SK-N-SH treated with all-trans-retinoic acid at 6 μM for 48 hours (cell line): ENCODE data around the gene PDLIM3.

Experiments
- ATAC-seq: fragments of 200-7000 bp; cut with Tn5 transposase; 3 replicates; pipeline ENCODE4 v1.9.1; 2020; ENCODE audit warnings: mild to moderate bottlenecking, moderate library complexity
- ARNTL ChIP-seq: fragments of 450-650 bp; formaldehyde crosslinking; IDR thresholded peaks from 2 replicates; pipeline ENCODE4 v1.5.0; 2020; ENCODE audit warnings: low read depth, mild to moderate bottlenecking, moderate library complexity, borderline replicate concordance
- BACH2 ChIP-seq: fragments of 250-450 bp; sonication (Bioruptor Pico); IDR thresholded peaks from 2 replicates; pipeline ENCODE4 v1.9.0; 2021; ENCODE audit warnings: mild to moderate bottlenecking, borderline replicate concordance
- CREB5 ChIP-seq: fragments of 250-450 bp; sonication (Bioruptor Pico); IDR thresholded peaks from 2 replicates; pipeline ENCODE4 v1.5.1; 2020; ENCODE audit warnings: low read depth, mild to moderate bottlenecking, moderate library complexity
- CSDC2 ChIP-seq: fragments of 250-450 bp; sonication (Bioruptor Pico); IDR thresholded peaks from 2 replicates; pipeline ENCODE4 v1.5.0; 2020; ENCODE audit warnings: mild to moderate bottlenecking, moderate library complexity
- CSRNP3 ChIP-seq: fragments of 250-450 bp; sonication (Bioruptor Pico); IDR thresholded peaks from 2 replicates; pipeline ENCODE4 v1.5.1; 2021; ENCODE audit warnings: mild to moderate bottlenecking, moderate library complexity
- ESRRG ChIP-seq: fragments of 250-450 bp; sonication (Bioruptor Pico); IDR thresholded peaks from 2 replicates; pipeline ENCODE4 v1.6.1; 2021; ENCODE audit warnings: mild to moderate bottlenecking
- GLIS3 ChIP-seq: fragments of 250-450 bp; sonication (Bioruptor Pico); IDR thresholded peaks from 2 replicates; pipeline ENCODE4 v1.5.0; 2020; ENCODE audit warnings: mild to moderate bottlenecking, moderate library complexity
- ISL1 ChIP-seq: fragments of 250-450 bp; sonication (Bioruptor Pico); IDR thresholded peaks from 2 replicates; pipeline ENCODE4 v2.1.2; 2022; ENCODE audit warnings: mild to moderate bottlenecking, moderate library complexity
- PATZ1 ChIP-seq: fragments of 250-450 bp; sonication (Bioruptor Pico); IDR thresholded peaks from 2 replicates; pipeline ENCODE4 v1.8.0; 2020; ENCODE audit warnings: mild to moderate bottlenecking, moderate library complexity, borderline replicate concordance
- PPARA ChIP-seq: fragments of 250-450 bp; sonication (Bioruptor Pico); IDR thresholded peaks from 2 replicates; pipeline ENCODE4 v1.5.0; 2020; ENCODE audit warnings: mild to moderate bottlenecking, borderline replicate concordance
- RARB ChIP-seq: fragments of 250-450 bp; sonication (Bioruptor Pico); IDR thresholded peaks from 2 replicates; pipeline ENCODE4 v1.8.0; 2021; ENCODE audit warnings: mild to moderate bottlenecking, moderate library complexity
- SNAI2 ChIP-seq: fragments of 250-450 bp; sonication (Bioruptor Pico); IDR thresholded peaks from 2 replicates; pipeline ENCODE4 v1.5.0; 2020; ENCODE audit warnings: mild to moderate bottlenecking, moderate library complexity
- TCF4 ChIP-seq: fragments of 250-450 bp; sonication (Bioruptor Pico); IDR thresholded peaks from 2 replicates; pipeline ENCODE4 v1.8.0; 2021; ENCODE audit warnings: mild to moderate bottlenecking, moderate library complexity, borderline replicate concordance
- TOX ChIP-seq: fragments of 250-450 bp; sonication (Bioruptor Pico); IDR thresholded peaks from 2 replicates; pipeline ENCODE4 v1.8.0; 2021; ENCODE audit warnings: mild to moderate bottlenecking, moderate library complexity, borderline replicate concordance
- ZFP30 ChIP-seq: fragments of 450-650 bp; formaldehyde crosslinking; IDR thresholded peaks from 2 replicates; pipeline ENCODE4 v1.5.0; 2022; ENCODE audit warnings: mild to moderate bottlenecking, moderate library complexity
- ZNF70 ChIP-seq: fragments of 450-650 bp; formaldehyde crosslinking; IDR thresholded peaks from 2 replicates; pipeline ENCODE4 v1.5.0; 2020; ENCODE audit warnings: mild to moderate bottlenecking, moderate library complexity

Gene PDLIM3

GRCh38 chr4:185541251-185541727 is 6.0 kb upstream of the PDLIM3 start:
- TF ChIP-seq TCF4 (CRISPR knock-in tag) (no peak), CSRNP3 (CRISPR knock-in tag) (no peak), TOX (no peak), ZFP30 (CRISPR knock-in tag) (no peak)
- no peak for ATAC-seq

GRCh38 chr4:185540487-185541120 is 5.3 kb upstream of the PDLIM3 start:
- no peak for ATAC-seq
- TF ChIP-seq SNAI2 (CRISPR knock-in tag) (no peak), ZFP30 (CRISPR knock-in tag) (no peak), RARB (CRISPR knock-in tag) (no peak), CREB5 (no peak), ZNF70 (CRISPR knock-in tag) (no peak), TCF4 (CRISPR knock-in tag) (no peak), CSDC2 (CRISPR knock-in tag) (no peak), ISL1 (no peak)

- ATAC-seq = no peak
Measured at GRCh38 chr4:185540040-185540439, 4.7 kb upstream of the PDLIM3 start.

More at GRCh38 chr4:185540040-185540439, 4.7 kb upstream of the PDLIM3 start:
- no peak for TF ChIP-seq ISL1
- TF ChIP-seq ARNTL (CRISPR knock-in tag) = no peak
- TF ChIP-seq CREB5 = no peak
- no peak for TF ChIP-seq ESRRG
- TF ChIP-seq CSRNP3 (CRISPR knock-in tag) = no peak
- no peak for TF ChIP-seq TCF4 (CRISPR knock-in tag)
- no peak for TF ChIP-seq TOX
- no peak for TF ChIP-seq SNAI2 (CRISPR knock-in tag)
- no peak for TF ChIP-seq BACH2 (CRISPR knock-in tag)
- TF ChIP-seq PPARA (CRISPR knock-in tag) = no peak
- TF ChIP-seq GLIS3 = no peak
- TF ChIP-seq ZFP30 (CRISPR knock-in tag) = no peak
- no peak for TF ChIP-seq ZNF70 (CRISPR knock-in tag)
- TF ChIP-seq PATZ1 (CRISPR knock-in tag) = no peak
